Ishikawa (cell line): ENCODE measurements around the gene FGD6.

Experiments used
- CREB1 ChIP-seq: IDR thresholded peaks from 2 replicates; pipeline ENCODE4 v1.6.1; 2012; ENCODE audit warnings: low read depth
- RAD21 ChIP-seq: IDR thresholded peaks from 2 replicates; pipeline ENCODE4 v1.6.1; 2012; ENCODE audit warnings: low read depth
- TAF1 ChIP-seq: IDR thresholded peaks from 2 replicates; pipeline ENCODE4 v1.6.1; 2012; ENCODE audit warnings: low read depth, mild to moderate bottlenecking
- TEAD4 ChIP-seq: IDR thresholded peaks from 2 replicates; pipeline ENCODE4 v1.6.1; 2012
- TF ChIP-seq, protein P1 (sequence below): IDR thresholded peaks from 2 replicates; pipeline ENCODE4 v1.6.1; 2012; ENCODE audit warnings: low read depth, mild to moderate bottlenecking
- TF ChIP-seq, protein P2 (sequence below): IDR thresholded peaks from 2 replicates; pipeline ENCODE4 v1.6.1; 2012
- TF ChIP-seq, protein P3 (sequence below): IDR thresholded peaks from 2 replicates; pipeline ENCODE4 v1.6.1; 2012

DNA sequence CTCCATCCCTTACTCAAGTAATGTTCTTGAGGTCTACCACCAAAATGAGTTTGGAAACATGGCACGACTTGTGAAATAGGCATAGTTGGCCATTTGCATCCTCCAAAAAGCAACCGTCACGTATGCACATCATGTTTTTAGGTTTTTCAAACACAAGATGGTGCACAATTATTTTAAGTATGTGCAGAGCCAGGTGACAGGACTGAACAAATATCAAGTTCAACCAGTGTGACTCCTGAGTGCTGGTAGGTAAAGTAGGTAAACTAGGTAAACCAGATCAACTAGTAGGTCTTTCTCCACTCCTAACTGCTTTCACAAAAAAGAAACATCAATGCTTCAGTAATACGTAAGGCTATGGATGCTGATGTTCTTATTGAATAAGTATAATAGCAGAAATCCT is 39.1 kb downstream of the FGD6 start:
- TF ChIP-seq, protein P1, sequence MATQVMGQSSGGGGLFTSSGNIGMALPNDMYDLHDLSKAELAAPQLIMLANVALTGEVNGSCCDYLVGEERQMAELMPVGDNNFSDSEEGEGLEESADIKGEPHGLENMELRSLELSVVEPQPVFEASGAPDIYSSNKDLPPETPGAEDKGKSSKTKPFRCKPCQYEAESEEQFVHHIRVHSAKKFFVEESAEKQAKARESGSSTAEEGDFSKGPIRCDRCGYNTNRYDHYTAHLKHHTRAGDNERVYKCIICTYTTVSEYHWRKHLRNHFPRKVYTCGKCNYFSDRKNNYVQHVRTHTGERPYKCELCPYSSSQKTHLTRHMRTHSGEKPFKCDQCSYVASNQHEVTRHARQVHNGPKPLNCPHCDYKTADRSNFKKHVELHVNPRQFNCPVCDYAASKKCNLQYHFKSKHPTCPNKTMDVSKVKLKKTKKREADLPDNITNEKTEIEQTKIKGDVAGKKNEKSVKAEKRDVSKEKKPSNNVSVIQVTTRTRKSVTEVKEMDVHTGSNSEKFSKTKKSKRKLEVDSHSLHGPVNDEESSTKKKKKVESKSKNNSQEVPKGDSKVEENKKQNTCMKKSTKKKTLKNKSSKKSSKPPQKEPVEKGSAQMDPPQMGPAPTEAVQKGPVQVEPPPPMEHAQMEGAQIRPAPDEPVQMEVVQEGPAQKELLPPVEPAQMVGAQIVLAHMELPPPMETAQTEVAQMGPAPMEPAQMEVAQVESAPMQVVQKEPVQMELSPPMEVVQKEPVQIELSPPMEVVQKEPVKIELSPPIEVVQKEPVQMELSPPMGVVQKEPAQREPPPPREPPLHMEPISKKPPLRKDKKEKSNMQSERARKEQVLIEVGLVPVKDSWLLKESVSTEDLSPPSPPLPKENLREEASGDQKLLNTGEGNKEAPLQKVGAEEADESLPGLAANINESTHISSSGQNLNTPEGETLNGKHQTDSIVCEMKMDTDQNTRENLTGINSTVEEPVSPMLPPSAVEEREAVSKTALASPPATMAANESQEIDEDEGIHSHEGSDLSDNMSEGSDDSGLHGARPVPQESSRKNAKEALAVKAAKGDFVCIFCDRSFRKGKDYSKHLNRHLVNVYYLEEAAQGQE = no peak
- TF ChIP-seq, protein P2, sequence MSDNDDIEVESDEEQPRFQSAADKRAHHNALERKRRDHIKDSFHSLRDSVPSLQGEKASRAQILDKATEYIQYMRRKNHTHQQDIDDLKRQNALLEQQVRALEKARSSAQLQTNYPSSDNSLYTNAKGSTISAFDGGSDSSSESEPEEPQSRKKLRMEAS = no peak
- TF ChIP-seq TAF1 (no peak), RAD21 (no peak), TEAD4 (no peak), CREB1 (no peak)
- TF ChIP-seq, protein P3, sequence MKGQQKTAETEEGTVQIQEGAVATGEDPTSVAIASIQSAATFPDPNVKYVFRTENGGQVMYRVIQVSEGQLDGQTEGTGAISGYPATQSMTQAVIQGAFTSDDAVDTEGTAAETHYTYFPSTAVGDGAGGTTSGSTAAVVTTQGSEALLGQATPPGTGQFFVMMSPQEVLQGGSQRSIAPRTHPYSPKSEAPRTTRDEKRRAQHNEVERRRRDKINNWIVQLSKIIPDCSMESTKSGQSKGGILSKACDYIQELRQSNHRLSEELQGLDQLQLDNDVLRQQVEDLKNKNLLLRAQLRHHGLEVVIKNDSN = no peak
